Mesendoderm (in vitro differentiated cells): ENCODE data around the gene SPINT2.

Experiments used
- DNase-seq: peaks from one replicate; pipeline ENCODE4 v3.0.0; 2013
- H2AK5ac ChIP-seq: 2 replicates; pipeline ENCODE4 v1.6.1; 2013; ENCODE audit warnings: low read length, inconsistent platforms
- H2BK120ac ChIP-seq: 2 replicates; pipeline ENCODE4 v1.6.1; 2013; ENCODE audit warnings: low read depth, mild to moderate bottlenecking, low read length, moderate library complexity, mixed read lengths
- H2BK15ac ChIP-seq: replicated peaks from 2 replicates; pipeline ENCODE4 v1.6.1; 2013; ENCODE audit warnings: low read depth, mild to moderate bottlenecking, moderate library complexity
- H2BK5ac ChIP-seq: 2 replicates; pipeline ENCODE4 v1.6.1; 2013; ENCODE audit warnings: low read length, inconsistent platforms
- H3K18ac ChIP-seq: 2 replicates; pipeline ENCODE4 v1.6.1; 2013; ENCODE audit warnings: mild to moderate bottlenecking, low read length, mixed read lengths
- H3K23ac ChIP-seq: one replicate; pipeline ENCODE4 v1.6.1; 2013; ENCODE audit warnings: low read length
- H3K27ac ChIP-seq: 2 replicates; pipeline ENCODE4 v1.5.1; 2013; ENCODE audit warnings: low read depth, mild to moderate bottlenecking, inconsistent platforms, low read length, moderate library complexity
- H3K27me3 ChIP-seq: 2 replicates; pipeline ENCODE4 v1.6.1; 2013; ENCODE audit warnings: low read length, control low read depth, mild to moderate bottlenecking, inconsistent platforms; ENCODE audit not compliant: insufficient read depth, poor library complexity
- H3K36me3 ChIP-seq: 2 replicates; pipeline ENCODE4 v1.6.1; 2013; ENCODE audit warnings: low read length, inconsistent platforms; ENCODE audit not compliant: control insufficient read depth, insufficient read depth
- H3K4ac ChIP-seq: one replicate; pipeline ENCODE4 v1.6.1; 2013; ENCODE audit warnings: low read depth, mild to moderate bottlenecking, low read length, moderate library complexity
- H3K4me1 ChIP-seq: 2 replicates; pipeline ENCODE4 v1.6.1; 2013; ENCODE audit warnings: low read depth, low read length, inconsistent platforms; ENCODE audit not compliant: control insufficient read depth
- H3K4me2 ChIP-seq: 2 replicates; pipeline ENCODE4 v1.6.1; 2013; ENCODE audit warnings: low read length
- H3K4me3 ChIP-seq: 2 replicates; pipeline ENCODE4 v1.5.1; 2013; ENCODE audit warnings: mild to moderate bottlenecking, low read length
- H3K56ac ChIP-seq: one replicate; pipeline ENCODE4 v1.6.1; 2013; ENCODE audit warnings: low read length
- H3K79me1 ChIP-seq: 2 replicates; pipeline ENCODE4 v1.6.1; 2013; ENCODE audit warnings: low read length, inconsistent platforms
- H3K79me2 ChIP-seq: 2 replicates; pipeline ENCODE4 v1.6.1; 2013; ENCODE audit warnings: mild to moderate bottlenecking, low read length; ENCODE audit not compliant: control insufficient read depth, insufficient read depth
- H3K9ac ChIP-seq: 2 replicates; pipeline ENCODE4 v1.6.1; 2013; ENCODE audit warnings: low read length, inconsistent platforms
- H4K5ac ChIP-seq: one replicate; pipeline ENCODE4 v1.6.1; 2013; ENCODE audit warnings: low read length
- H4K8ac ChIP-seq: one replicate; pipeline ENCODE4 v1.6.1; 2013; ENCODE audit warnings: low read depth, mild to moderate bottlenecking, control low read depth, low read length, moderate library complexity
- WGBS: extraction: QIAGEN DNeasy Blood & Tissue Kit; methylation state at CpG from one replicate; pipeline ENCODE4 v1.1.7; 2013; ENCODE audit warnings: low lambda C conversion rate, missing lambda C conversion rate; ENCODE audit not compliant: insufficient coverage; ENCODE audit errors: extremely low coverage; 5-methylcytosine and 5-hydroxymethylcytosine counted together

Gene SPINT2

GRCh38 chr19:38251564-38252051, 12.8 kb upstream of the SPINT2 start:
- H4K8ac ChIP-seq: no peak overlapping the region
- no peak overlapping the region for H3K4me3 ChIP-seq
- peak; percentile 57 for DNase-seq
- peak overlapping the region; percentile 7 for H3K4me2 ChIP-seq
- peak overlapping the region; percentile 4 for H3K27ac ChIP-seq
- H3K27me3 ChIP-seq: no peaks in the 10 kb centered on the region
- no peak overlapping the region for H3K9ac ChIP-seq
- H3K4ac ChIP-seq: peak overlapping the region; percentile 63
- H3K56ac ChIP-seq: peak overlapping the region; percentile 17
- H2BK120ac ChIP-seq: peak overlapping the region; percentile 5
- no peaks in the 10 kb centered on the region for H3K79me2 ChIP-seq
- H3K18ac ChIP-seq: peak overlapping the region; percentile 41
- H2BK15ac ChIP-seq: no peak overlapping the region
- no CpG with 5 or more reads among the region's 10 CpGs for WGBS
- no peak overlapping the region for H2AK5ac ChIP-seq
- H3K23ac ChIP-seq: no peak overlapping the region
- no peak overlapping the region for H4K5ac ChIP-seq
- H2BK5ac ChIP-seq: no peak overlapping the region
- H3K79me1 ChIP-seq: no peaks in the 10 kb centered on the region
- no peaks in the 10 kb centered on the region for H3K36me3 ChIP-seq
- peaks cover 6% of the 10 kb centered on the region for H3K4me1 ChIP-seq

GRCh38 chr19:38252385-38252784, 12.0 kb upstream of the SPINT2 start:
- H3K9ac ChIP-seq: peak overlapping the region; percentile 12
- H3K27me3 ChIP-seq: no peaks in the 10 kb centered on the region
- H3K4me3 ChIP-seq: no peak overlapping the region
- no peak overlapping the region for H3K4ac ChIP-seq
- H3K27ac ChIP-seq: no peak overlapping the region
- H3K18ac ChIP-seq: no peak overlapping the region
- H2AK5ac ChIP-seq: peak overlapping the region; percentile 20
- no peak overlapping the region for H4K8ac ChIP-seq
- no peak overlapping the region for H3K23ac ChIP-seq
- H3K4me2 ChIP-seq: no peak overlapping the region
- H3K79me2 ChIP-seq: no peaks in the 10 kb centered on the region
- no peak overlapping the region for H3K56ac ChIP-seq
- H3K36me3 ChIP-seq: no peaks in the 10 kb centered on the region
- H3K79me1 ChIP-seq: no peaks in the 10 kb centered on the region
- no peak for DNase-seq
- peak overlapping the region; percentile 14 for H2BK15ac ChIP-seq
- H4K5ac ChIP-seq: no peak overlapping the region
- peaks cover 6% of the 10 kb centered on the region for H3K4me1 ChIP-seq
- H2BK120ac ChIP-seq: no peak overlapping the region
- no CpG with 5 or more reads among the region's 5 CpGs for WGBS
- H2BK5ac ChIP-seq: no peak overlapping the region

DNA sequence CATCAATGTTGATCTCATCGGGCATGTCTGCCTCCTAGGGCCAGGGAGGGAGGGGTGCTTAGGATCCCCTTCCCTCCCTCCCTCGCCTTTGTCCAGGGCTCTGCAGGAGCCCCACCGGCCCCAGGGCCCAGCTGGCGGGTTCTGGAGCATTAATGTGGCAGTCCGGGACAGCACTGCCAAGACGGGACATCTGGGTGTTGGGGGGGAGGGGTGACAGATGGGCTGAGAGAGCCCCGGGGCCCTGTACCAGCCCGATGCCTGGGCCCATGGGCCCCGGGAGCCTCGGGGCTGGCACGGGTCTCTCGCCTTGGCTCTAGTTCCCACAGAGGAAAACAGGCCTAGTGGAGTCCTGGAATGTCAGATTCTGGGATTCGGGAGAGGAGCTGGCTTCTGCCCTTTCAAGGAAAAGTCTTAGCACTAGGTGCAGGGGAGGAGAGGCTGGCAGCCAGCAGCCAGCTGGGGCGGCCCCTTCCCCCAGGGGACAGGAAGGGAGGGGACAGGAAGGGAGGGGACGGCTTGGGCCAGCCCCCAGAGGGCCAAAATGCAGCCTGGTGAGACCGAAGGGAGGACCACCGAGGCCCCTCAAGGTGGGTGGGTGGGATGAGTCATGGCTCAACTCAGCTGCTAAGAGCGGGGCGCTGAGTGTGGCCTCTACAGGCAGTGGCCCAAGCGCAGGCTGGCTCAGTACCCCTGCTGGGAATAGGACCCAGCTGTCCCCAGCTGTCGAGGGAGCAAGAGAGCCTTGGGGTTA, 11.3 kb upstream of the SPINT2 start:
- WGBS: no CpG with 5 or more reads among the region's 21 CpGs
- H3K27ac ChIP-seq: peak overlapping the region; percentile 22

GRCh38 chr19:38253788-38254187, 10.6 kb upstream of the SPINT2 start:
- no peak overlapping the region for H3K18ac ChIP-seq
- no peak overlapping the region for H4K8ac ChIP-seq
- H3K27ac ChIP-seq: no peak overlapping the region
- no peak for DNase-seq
- no peak overlapping the region for H3K9ac ChIP-seq
- H3K27me3 ChIP-seq: no peaks in the 10 kb centered on the region
- H3K56ac ChIP-seq: peak overlapping the region; percentile 2
- H4K5ac ChIP-seq: no peak overlapping the region
- no peaks in the 10 kb centered on the region for H3K36me3 ChIP-seq
- H2BK15ac ChIP-seq: no peak overlapping the region
- H3K23ac ChIP-seq: no peak overlapping the region
- no peak overlapping the region for H2BK120ac ChIP-seq
- no peaks in the 10 kb centered on the region for H3K79me1 ChIP-seq
- H3K4ac ChIP-seq: no peak overlapping the region
- no peak overlapping the region for H2BK5ac ChIP-seq
- no peak overlapping the region for H3K4me2 ChIP-seq
- H3K4me3 ChIP-seq: no peak overlapping the region
- H2AK5ac ChIP-seq: no peak overlapping the region
- peaks cover 6% of the 10 kb centered on the region for H3K4me1 ChIP-seq
- H3K79me2 ChIP-seq: no peaks in the 10 kb centered on the region
- no CpG with 5 or more reads among the region's 5 CpGs for WGBS

More for the DNA sequence above, 11.3 kb upstream of the SPINT2 start:
- no peak overlapping the region for H3K4me2 ChIP-seq
- no peaks in the 10 kb centered on the region for H3K79me2 ChIP-seq
- peaks cover 6% of the 10 kb centered on the region for H3K4me1 ChIP-seq
- H3K56ac ChIP-seq: peak overlapping the region; percentile 68
- H3K79me1 ChIP-seq: no peaks in the 10 kb centered on the region
- H2BK5ac ChIP-seq: no peak overlapping the region
- peak overlapping the region; percentile 31 for H3K18ac ChIP-seq
- no peaks in the 10 kb centered on the region for H3K27me3 ChIP-seq
- H3K4ac ChIP-seq: peak overlapping the region; percentile 2
- no peak overlapping the region for H3K23ac ChIP-seq
- H3K9ac ChIP-seq: peak overlapping the region; percentile 7
- H4K5ac ChIP-seq: no peak overlapping the region
- no peak overlapping the region for H2AK5ac ChIP-seq
- no peak for DNase-seq
- H3K4me3 ChIP-seq: no peak overlapping the region
- no peak overlapping the region for H2BK15ac ChIP-seq
- no peaks in the 10 kb centered on the region for H3K36me3 ChIP-seq
- H4K8ac ChIP-seq: no peak overlapping the region
- H2BK120ac ChIP-seq: peak overlapping the region; percentile 10

GRCh38 chr19:38255383-38256014, 8.9 kb upstream of the SPINT2 start:
- no peak overlapping the region for H4K8ac ChIP-seq
- H4K5ac ChIP-seq: no peak overlapping the region
- peak overlapping the region; percentile 89 for H3K56ac ChIP-seq
- H2BK15ac ChIP-seq: no peak overlapping the region
- H2AK5ac ChIP-seq: no peak overlapping the region
- no peak overlapping the region for H3K4ac ChIP-seq
- no peak overlapping the region for H3K18ac ChIP-seq
- H3K9ac ChIP-seq: peak overlapping the region; percentile 74
- H3K4me1 ChIP-seq: peaks cover 6% of the 10 kb centered on the region
- no peaks in the 10 kb centered on the region for H3K36me3 ChIP-seq
- no peak overlapping the region for H3K27ac ChIP-seq
- H3K4me3 ChIP-seq: no peak overlapping the region
- H2BK120ac ChIP-seq: no peak overlapping the region
- no peaks in the 10 kb centered on the region for H3K27me3 ChIP-seq
- H3K79me2 ChIP-seq: no peaks in the 10 kb centered on the region
- WGBS: no CpG with 5 or more reads among the region's 17 CpGs
- no peaks in the 10 kb centered on the region for H3K79me1 ChIP-seq
- peak; percentile 28 for DNase-seq
- no peak overlapping the region for H2BK5ac ChIP-seq
- peak overlapping the region; percentile 81 for H3K4me2 ChIP-seq
- no peak overlapping the region for H3K23ac ChIP-seq
